DMS53 treated with DMSO at 0.1 percent for 48 hours (cell line): ENCODE measurements around the gene CLIC1.
"Not testable (repeated sequence)": the region's sequence is repeated elsewhere in the genome, so short reads cannot be mapped to it uniquely, and the experiment has no call there.

Experiments
- DNase-seq: peaks from one replicate; lab custom pipeline; 2025; ENCODE audit not compliant: unreplicated experiment; lab: John Stamatoyannopoulos, UW

The CLIC1 gene

GRCh38 chr6:31723980-31724691 is 12.2 kb downstream of the CLIC1 start:
- DNase-seq, result no peak

GRCh38 chr6:31723245-31723979 is 12.9 kb downstream of the CLIC1 start, which contains the start of gene MPIG6B:
Gene MPIG6B, plus strand, starts transcription at chr6:31723373. Its CDS starts 11 bp downstream, at chr6:31723384.
- DNase-seq, result no peak

- no peak for DNase-seq
Observed at GRCh38 chr6:31722173-31722572, 14.2 kb downstream of the CLIC1 start.

GRCh38 chr6:31721351-31722020 is 14.8 kb downstream of the CLIC1 start, which contains the start of gene LY6G6C:
Gene LY6G6C, minus strand, starts transcription at chr6:31721746. Its CDS starts 67 bp downstream, at chr6:31721679.
- no peak for DNase-seq

- DNase-seq, result no peak
Observed at GRCh38 chr6:31720196-31720770, 16.0 kb downstream of the CLIC1 start.

- no peak for DNase-seq
Observed at GRCh38 chr6:31719001-31719400, 17.3 kb downstream of the CLIC1 start.

GRCh38 chr6:31718265-31718664 is 18.1 kb downstream of the CLIC1 start:
- peak; percentile 85 for DNase-seq

- peak; percentile 5 for DNase-seq
Observed at GRCh38 chr6:31717499-31718222, 18.7 kb downstream of the CLIC1 start.

GRCh38 chr6:31715022-31715958 is 21.0 kb downstream of the CLIC1 start, which contains the start of gene LY6G6D:
Gene LY6G6D, plus strand, starts transcription at chr6:31715348. Its CDS starts 8 bp downstream, at chr6:31715356.
- DNase-seq, result no peak

- no peak for DNase-seq
Observed at GRCh38 chr6:31713991-31714684, 22.2 kb downstream of the CLIC1 start.

GRCh38 chr6:31713465-31713864 is 22.9 kb downstream of the CLIC1 start:
- DNase-seq, result no peak

GRCh38 chr6:31712296-31712695 is 24.0 kb downstream of the CLIC1 start:
- DNase-seq, result no peak

- DNase-seq, result no peak
Observed at GRCh38 chr6:31711233-31711632, 25.1 kb downstream of the CLIC1 start.

- DNase-seq, result no peak
Observed at GRCh38 chr6:31710523-31711219, 25.7 kb downstream of the CLIC1 start.

- not testable (repeated sequence) for DNase-seq
Observed at GRCh38 chr6:31709157-31709556, 27.2 kb downstream of the CLIC1 start.

GRCh38 chr6:31708224-31708623 is 28.1 kb downstream of the CLIC1 start:
- no peak for DNase-seq

- no peak for DNase-seq
Observed at GRCh38 chr6:31707701-31708100, 28.6 kb downstream of the CLIC1 start.

GRCh38 chr6:31706599-31706998 is 29.7 kb downstream of the CLIC1 start, which contains the start of gene LY6G6F:
Gene LY6G6F, plus strand, starts transcription at chr6:31706866. Its CDS starts 41 bp downstream, at chr6:31706907.
- DNase-seq, result no peak
